DMS153 (cell line): Measurements from ENCODE around the gene GNG5.
A peak's percentile ranks its signal among the peaks of the same experiment; 100 is the strongest.
"Not testable (repeated sequence)": the region's sequence is repeated elsewhere in the genome, so short reads cannot be mapped to it uniquely, and the experiment has no call there.

ENCODE experiments used
- DNase-seq: peaks from one replicate; lab custom pipeline; 2025; lab: John Stamatoyannopoulos, UW

The GNG5 gene

DNA sequence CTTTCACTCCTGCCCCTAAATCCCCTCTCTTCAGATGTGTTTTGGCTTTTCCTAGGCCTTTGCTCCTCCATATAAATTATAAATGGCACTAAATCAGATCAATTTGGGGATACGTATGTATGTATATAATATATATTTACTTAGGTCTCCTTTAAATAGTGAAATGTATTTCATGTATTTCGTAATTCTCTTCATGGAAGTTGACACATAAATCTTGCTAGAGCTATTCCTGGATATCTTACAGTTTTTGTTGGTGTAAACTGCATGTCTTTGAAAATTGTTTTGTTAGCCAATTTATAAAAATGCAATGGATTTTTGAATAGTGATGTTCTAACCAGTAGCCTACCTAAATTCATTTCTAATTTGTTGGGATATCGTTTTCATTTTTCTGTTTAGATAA is 18.3 kb downstream of the GNG5 start:
- no peak for DNase-seq

- no peak for DNase-seq
Observed at GRCh38 chr1:84481317-84481716, 25.1 kb downstream of the GNG5 start.

- DNase-seq, result no peak
Observed at GRCh38 chr1:84480650-84481049, 25.7 kb downstream of the GNG5 start.

DNA sequence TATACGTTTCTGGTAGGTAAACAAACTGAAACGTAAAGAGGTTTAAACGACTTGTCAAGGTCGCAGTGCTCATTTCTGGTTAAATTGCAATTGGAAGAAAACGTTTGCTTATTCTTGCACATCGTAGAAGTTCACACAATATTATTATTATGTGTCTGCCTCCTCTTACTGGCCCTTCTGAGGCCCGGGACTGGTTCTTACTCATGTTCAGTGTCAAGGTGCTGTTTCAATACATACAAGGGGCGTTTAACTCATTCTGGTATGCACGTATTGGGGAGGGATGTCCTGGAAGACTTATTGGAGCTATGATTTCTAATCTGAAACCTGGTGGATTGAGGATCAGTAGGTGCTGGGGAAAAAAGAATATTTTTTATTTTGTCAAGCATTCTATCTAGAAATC is 26.4 kb downstream of the GNG5 start:
- DNase-seq, result no peak

DNA sequence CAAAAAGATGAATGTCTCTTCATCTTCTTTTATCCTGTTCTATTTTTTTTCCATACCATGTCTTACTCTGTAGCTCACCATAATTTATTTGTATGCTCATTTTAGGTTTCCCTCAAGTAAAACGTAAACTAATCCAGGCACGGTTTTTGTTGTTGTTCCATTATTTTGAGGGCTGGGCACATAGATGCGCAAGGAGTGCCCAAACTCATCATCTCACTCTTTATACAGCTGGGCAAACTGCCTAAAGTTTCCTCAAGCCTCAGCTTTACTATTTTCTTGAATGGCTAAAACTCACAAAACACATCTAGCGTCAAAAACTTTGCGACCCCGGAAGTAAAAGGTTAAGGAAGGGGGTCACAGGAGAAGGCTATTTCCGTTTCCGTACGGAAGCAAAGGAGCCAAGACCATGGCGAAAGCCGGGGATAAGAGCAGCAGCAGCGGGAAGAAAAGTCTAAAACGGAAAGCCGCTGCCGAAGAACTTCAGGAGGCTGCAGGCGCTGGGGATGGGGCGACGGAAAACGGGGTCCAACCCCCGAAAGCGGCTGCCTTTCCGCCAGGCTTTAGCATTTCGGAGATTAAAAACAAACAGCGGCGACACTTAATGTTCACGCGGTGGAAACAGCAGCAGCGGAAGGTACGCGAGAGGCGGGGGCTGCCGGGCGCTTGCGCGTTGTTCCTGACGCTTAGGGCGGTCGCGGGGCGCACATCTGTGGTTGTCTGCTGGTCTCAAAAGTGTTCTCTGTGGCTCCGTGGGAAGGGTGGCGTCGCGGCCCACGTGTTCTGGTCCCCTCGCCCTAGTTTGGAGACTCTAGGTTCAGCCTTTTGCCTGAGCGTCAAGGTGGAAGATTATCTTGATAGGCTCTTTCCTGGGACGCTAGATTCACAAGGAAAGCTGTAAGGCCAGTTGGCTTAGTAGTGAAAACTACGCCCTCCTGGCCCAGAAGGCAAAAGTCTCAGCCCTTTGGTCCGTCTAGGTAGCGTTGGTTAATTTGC is 27.2 kb downstream of the GNG5 start, which contains the start of gene RPF1:
Gene RPF1 (plus strand): TSS at position 391 of the 993 bp plus-strand sequence. CDS start 16 bp downstream, at position 407.
- peak; percentile 64 for DNase-seq

DNA sequence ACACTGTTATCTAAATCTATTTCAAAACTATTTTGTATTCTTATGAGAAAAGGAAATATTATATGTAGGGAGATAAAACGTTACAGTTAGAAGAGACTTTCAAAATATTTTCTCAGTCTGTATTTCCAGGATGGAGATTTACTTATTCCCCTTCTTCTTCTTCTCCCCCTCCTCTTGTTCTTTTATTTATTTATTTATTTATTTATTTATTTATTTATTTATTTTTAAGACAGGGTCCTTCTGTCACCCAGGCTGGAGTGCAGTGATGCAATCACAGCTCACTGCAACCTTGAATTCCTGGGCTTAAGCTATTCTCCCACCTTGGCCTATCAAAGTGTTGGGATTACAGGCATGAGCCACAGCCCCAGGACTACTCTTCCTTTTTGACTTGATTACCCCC is 30.2 kb downstream of the GNG5 start:
- DNase-seq, result no peak

DNA sequence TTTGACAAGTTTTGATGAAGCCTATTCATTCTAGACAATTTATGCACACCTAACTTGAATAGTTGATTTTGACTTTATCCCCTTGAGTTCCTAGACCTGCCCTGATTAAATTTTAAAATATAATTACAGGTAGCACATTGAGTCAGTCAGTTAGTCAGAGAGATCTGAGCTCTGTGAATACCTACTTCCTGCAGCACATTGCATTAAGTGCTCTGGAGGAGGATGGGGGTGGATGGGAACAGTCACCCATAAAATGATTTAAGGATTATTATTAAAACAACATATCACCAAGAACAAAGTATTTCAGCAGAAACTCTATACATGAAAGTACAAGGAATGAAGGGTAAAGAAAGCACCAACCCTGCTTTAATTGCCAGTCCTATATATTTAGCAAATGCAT is 39.1 kb downstream of the GNG5 start:
- no peak for DNase-seq

DNA sequence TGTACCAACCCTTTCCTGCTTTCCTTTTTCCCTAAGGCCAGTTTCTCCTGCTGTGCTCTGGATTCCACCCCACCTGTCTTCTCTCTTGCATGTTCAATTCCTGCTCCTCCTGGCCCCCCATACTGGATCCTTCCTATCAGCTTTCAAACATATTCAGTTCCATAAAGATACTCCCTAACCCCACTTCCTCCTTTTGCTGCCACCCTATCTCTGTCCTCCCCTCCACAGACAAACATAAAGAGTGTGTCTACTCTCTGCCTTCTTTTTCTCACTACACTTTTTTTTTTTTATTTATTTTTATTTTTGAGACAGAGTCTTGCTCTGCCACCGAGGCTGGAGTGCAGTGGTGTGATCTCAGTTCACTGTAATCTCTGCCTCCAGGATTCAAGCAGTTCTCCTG is 44.3 kb downstream of the GNG5 start:
- no peak for DNase-seq

GRCh38 chr1:84452436-84452835 is 53.9 kb downstream of the GNG5 start:
- no peak for DNase-seq

GRCh38 chr1:84450910-84451309 is 55.5 kb downstream of the GNG5 start:
- no peak for DNase-seq

DNA sequence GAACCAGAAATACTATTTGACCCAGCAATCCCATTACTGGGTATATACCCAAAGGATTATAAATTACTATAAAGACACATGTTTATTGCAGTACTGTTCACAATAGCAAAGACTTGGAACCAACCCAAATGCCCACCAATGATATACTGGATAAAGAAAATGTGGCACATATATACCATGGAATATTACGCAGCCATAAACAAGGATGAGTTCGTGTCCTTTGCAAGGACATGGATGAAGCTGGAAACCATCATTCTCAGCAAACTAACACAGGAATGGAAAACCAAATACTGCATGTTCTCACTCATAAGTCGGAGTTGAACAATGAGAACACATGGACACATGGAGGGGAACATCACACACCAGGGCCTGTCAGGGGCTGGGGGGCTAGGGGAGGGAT is 57.7 kb downstream of the GNG5 start:
- not testable (repeated sequence) for DNase-seq
